ENCODE measurements around the gene ELP6.

GRCh38 chr3:47464588-47464987 is 48.9 kb downstream of the ELP6 start:
- TF ChIP-seq CTCF (conservative IDR thresholded peaks at IDR 0.05; ENCODE audit: low read depth, low read length) (no peak), EZH2 (IDR thresholded peaks at IDR 0.05; ENCODE audit: borderline replicate concordance, low read depth, low read length, poor library complexity, severe bottlenecking) (no peak)

All from A673 (cell line).